GM13977 (cell line): ENCODE results near the gene TRAF2.

ENCODE experiments used
- DNase-seq: peaks from one replicate; pipeline ENCODE4 v3.0.0; 2012; ENCODE audit warnings: low spot score
- in situ Hi-C: fragments of 300-500 bp; cut with MboI; formaldehyde crosslinking; loops from one replicate; pipeline ENCODE4 v1.12.0; 2022; ENCODE audit warnings: low sequenced_read_pairs, low pct_unique_long_range_greater_than_20kb, mixed read lengths, inconsistent platforms; ENCODE audit not compliant: unreplicated experiment
- TF ChIP-seq, protein P1 (sequence below): IDR thresholded peaks from 2 replicates; pipeline ENCODE4 v1.5.1; 2012; ENCODE audit warnings: mild to moderate bottlenecking, control low read depth; ENCODE audit not compliant: insufficient read depth; ENCODE audit errors: extremely low read depth, missing control alignments

TRAF2 gene

GRCh38 chr9:136848393-136849037 lies 37.8 kb upstream of the TRAF2 start:
- in situ Hi-C loops = no loop called here
- TF ChIP-seq, protein P1, sequence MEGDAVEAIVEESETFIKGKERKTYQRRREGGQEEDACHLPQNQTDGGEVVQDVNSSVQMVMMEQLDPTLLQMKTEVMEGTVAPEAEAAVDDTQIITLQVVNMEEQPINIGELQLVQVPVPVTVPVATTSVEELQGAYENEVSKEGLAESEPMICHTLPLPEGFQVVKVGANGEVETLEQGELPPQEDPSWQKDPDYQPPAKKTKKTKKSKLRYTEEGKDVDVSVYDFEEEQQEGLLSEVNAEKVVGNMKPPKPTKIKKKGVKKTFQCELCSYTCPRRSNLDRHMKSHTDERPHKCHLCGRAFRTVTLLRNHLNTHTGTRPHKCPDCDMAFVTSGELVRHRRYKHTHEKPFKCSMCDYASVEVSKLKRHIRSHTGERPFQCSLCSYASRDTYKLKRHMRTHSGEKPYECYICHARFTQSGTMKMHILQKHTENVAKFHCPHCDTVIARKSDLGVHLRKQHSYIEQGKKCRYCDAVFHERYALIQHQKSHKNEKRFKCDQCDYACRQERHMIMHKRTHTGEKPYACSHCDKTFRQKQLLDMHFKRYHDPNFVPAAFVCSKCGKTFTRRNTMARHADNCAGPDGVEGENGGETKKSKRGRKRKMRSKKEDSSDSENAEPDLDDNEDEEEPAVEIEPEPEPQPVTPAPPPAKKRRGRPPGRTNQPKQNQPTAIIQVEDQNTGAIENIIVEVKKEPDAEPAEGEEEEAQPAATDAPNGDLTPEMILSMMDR = no peak
- DNase-seq = peak; percentile 83

GRCh38 chr9:136849038-136849959 lies 37.0 kb upstream of the TRAF2 start, which contains the start of gene PHPT1:
Gene PHPT1 (plus strand): TSS chr9:136849409. CDS start chr9:136849431, 22 bp downstream.
- in situ Hi-C loops = no loop called here
- TF ChIP-seq, protein P1 = no peak
- DNase-seq = peak; percentile 100

GRCh38 chr9:136849960-136850865 lies 36.1 kb upstream of the TRAF2 start:
- in situ Hi-C loops = no loop called here
- TF ChIP-seq, protein P1 = no peak
- no peak for DNase-seq

DNA sequence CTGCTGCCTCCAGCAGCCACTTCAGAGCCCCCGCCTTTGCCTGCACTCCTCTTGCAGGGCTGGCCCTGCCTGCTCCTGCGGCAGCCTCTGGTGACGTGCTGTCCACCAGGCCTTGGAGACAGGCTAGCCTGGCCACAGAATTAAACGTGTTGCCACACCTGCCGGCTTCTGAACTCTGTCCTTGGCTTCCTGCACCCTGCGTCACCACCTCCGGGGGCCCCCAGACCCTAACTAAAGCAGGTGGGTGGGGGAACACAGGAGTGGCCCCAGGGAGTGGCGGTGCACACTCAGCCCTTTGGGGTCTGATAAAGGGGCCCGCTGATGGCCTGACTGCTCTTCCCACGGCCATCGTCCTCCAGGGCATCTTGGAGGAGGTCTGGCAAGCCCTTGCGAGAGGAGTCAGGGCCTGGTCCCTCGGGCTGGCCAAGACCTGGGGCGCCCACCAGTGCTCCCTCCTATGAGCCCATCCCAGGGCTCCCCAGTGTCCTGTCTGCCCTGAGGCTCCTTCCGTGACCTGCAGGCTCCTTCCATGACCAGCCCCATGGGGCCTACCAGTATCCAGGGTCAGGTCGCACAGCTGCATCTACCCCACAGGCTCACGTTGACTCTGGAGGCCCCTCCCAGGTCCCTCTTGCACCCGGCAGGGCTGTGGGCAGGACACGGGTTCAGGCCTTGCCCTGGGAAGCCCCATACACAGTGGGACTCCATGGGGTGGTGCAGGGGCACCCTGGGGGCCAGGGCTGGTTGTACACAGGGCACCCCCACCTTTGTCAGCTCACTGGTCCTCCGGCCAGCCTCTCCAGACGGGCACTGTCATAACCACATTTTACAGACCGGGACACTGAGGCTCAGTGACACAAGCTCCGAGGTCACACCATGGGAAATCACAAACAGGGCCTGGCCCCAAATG lies 35.2 kb upstream of the TRAF2 start:
- in situ Hi-C loops = no loop called here
- TF ChIP-seq, protein P1 = no peak

GRCh38 chr9:136851941-136852663 lies 34.2 kb upstream of the TRAF2 start, which contains the start of gene MAMDC4:
Gene MAMDC4 (plus strand): TSS chr9:136852346. CDS start chr9:136852417, 71 bp downstream.
- TF ChIP-seq, protein P1 = no peak
- in situ Hi-C loops = no loop called here

More for the DNA sequence above, 35.2 kb upstream of the TRAF2 start:
- DNase-seq = no peak

More at GRCh38 chr9:136851941-136852663, 34.2 kb upstream of the TRAF2 start, which contains the start of gene MAMDC4:
- no peak for DNase-seq
